ENCODE data around the gene NUAK1.

The NUAK1 gene

GRCh38 chr12:106084014-106084671, 54.6 kb downstream of the NUAK1 start:
- DNase-seq, result peak; percentile 54

- DNase-seq, result no peak
These were observed 56.3 kb downstream of the NUAK1 start for GRCh38 chr12:106082216-106083175.

- DNase-seq, result no peak
These were observed 57.1 kb downstream of the NUAK1 start for GRCh38 chr12:106081606-106082005.

DNA sequence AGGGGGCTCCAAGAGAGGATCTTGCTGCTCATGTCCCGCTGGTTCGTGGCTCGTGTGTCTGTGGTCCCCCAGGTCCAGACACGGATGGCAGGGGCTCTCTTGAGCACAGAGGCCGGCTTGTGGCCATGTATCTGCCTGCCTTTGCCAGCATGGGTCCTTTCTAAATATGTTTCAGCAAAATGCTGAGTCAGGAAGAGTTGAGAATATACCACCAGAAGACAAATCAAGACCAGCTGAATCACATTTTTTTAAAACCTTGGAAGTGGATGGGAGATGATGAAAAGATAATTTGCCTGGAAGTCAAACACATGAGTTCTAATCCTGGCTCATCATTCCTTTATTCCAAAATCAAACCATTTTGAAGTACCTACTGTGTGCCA, 58.0 kb downstream of the NUAK1 start:
- no peak for DNase-seq

GRCh38 chr12:106080041-106080790, 58.5 kb downstream of the NUAK1 start:
- DNase-seq, result no peak

- DNase-seq, result no peak
These were observed 59.5 kb downstream of the NUAK1 start for GRCh38 chr12:106079148-106079738.

DNA sequence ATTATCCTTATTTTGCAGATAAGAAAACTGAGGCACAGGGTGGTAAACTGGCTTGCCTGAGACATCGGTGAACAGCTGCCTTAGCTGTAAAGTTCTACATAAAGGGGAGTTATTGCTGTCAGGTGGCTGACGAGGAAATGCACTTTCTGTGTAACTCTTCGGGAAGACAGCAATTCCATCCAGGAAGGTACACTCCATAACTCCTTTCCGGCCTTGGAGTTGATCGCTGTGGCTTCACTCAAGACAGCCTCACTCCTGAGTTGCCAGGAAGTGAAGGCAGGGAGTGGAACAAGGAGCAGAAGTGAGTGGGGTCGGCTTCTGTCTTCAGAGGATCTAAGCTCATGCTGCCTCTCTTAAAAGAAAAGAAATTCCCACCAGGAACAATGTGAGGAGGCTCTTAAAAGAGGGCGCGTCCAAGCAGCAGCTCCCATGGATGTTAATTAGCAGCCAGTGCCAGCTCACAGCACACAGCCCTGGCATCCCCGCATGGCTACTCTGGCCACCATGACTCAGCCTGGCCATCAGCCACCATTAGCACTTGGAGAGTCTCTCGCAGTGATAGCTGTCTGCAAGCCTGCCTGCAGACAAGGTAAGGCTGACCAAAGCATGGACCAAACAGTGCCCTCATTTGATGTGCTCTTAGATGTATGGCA, 60.3 kb downstream of the NUAK1 start:
- no peak for DNase-seq

GRCh38 chr12:106074706-106075392, 63.9 kb downstream of the NUAK1 start:
- DNase-seq, result peak; percentile 66

DNA sequence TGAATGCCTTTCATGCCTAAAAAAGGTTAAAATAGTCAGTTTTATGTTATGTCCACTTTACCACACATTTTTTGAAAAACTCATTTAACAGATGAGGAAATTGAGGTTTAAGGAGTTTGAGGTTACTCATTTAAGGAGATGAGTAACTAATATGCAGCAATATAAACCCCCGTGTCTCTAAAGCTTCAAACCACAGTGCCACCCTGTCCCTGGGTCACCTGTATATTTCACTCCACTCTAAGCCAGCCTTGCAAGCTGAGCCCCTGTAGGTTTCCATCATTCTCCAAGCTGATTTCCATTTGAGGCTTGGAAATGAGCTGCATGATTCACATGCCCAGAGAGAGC, 64.4 kb downstream of the NUAK1 start:
- no peak for DNase-seq

DNA sequence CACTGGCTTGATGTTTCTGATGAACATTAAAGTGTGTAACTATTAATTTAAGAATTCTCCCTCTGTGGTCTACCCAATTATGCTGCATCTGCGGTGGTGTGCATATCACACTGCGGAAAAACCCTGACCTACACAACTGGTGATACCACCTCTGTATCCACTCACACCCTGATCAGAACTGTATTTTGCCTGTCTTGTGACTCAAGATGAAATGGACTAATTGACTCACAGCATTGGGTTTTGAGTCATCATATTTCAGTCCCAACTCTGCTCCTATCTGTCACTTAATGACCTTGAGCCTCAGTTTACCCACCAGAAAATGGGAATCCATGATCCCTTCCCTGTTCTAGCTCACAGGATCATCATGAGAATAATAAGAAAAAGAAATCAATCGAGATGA, 65.6 kb downstream of the NUAK1 start:
- no peak for DNase-seq

DNA sequence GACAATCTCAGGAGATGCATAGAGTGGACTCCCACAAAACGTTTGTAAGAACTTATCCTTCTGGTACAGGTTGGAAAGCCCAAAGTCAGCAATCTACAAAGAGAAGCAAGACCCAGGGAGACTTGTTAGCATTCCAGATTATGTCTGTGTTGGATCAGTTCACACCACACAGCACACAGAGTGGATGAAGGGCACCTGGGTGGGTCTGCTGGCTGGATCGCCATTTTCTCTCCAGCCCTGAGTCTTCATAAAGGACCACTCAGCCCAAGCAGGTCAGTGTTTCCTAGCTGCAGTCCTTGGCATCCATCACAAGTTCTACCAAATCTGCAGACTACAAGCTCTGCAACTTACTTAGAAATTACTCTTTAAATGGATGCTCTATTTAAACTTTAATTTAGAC, 66.0 kb downstream of the NUAK1 start:
- DNase-seq, result no peak

DNA sequence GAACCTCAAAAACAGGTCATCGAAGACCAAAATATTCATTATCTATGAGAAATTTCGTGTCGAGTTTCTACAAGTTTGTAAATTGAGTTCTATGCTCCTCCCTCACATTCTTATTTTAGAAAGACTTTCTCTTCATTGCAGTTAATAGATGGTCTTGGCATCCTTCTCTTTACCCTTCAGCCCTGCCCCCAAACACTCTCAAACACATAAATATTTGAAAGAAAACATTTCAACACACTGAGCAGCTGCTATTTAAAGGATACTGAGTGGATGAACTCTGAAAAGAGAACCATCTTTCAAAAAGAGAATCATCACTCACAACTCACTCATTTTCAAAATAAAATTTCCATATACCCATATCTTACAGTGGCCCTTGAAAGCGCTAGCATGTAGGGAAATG, 67.1 kb downstream of the NUAK1 start:
- DNase-seq, result no peak

DNA sequence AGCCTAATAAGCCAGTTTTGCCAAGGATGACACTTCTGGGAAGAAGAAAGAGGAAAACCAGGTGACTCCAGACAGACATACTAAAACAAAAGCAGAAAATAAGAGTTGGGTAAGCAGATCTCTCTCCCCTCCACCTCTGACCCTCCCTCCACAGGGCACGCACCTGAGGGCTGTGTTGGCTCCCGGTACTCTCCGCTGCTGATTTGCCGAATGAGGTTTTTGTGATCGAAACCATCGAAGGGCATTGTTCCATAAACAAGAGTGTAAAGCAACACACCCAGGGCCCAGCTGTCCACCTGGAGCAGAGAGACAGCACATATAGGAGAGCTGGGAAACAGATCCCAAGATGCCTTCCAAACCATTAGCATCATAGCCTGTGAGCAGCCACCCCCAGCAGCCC, 68.1 kb downstream of the NUAK1 start:
- DNase-seq, result no peak

- DNase-seq, result no peak
These were observed 68.6 kb downstream of the NUAK1 start for GRCh38 chr12:106070147-106070546.

DNA sequence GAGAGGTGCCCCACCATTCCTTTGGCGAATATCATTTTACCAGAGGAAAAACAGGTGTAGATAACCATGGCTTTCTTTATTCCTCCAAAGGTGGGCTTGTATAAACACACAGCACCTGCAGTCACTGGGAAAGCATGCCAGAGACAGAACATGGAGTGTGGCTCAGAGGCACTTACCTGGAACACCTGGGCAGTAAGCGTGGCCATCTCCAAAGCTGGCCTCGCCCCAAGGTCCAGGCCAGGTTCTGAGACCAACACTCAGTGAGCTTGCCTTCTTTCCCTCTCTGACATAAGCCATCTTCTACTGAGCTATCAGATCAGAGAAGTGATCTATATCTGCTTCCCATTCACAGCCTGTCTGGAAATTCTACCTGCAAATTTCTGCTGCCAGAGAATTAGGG, 70.5 kb downstream of the NUAK1 start:
- no peak for DNase-seq

DNA sequence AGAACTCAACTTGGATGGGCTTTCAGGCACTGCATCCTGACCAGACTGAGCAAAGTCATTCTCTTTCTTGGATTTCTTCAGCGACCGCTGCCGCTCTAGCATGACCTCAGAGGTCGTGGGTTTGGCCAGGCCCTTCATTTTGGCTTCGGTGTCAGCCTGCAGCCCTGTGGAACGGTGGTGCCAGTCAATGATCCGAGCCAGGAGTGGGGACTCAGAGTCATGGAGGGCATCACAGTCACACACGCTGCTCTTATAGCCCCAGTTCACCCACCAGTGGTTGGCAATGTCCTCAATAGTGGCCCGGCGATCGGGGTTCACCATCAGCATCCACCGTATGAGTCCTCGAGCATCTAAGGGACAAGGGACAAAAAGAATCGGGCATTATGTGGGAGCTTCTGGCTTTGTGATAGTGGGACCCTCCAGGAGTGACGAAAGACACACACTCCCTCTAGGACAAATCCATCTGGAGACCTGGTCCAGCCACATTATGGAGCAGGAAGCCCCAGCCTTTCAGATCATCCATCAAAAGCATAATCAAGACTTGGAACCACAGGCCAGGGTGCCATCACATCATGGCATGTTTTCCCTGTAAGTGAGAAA, 71.0 kb downstream of the NUAK1 start:
- DNase-seq, result no peak

DNA sequence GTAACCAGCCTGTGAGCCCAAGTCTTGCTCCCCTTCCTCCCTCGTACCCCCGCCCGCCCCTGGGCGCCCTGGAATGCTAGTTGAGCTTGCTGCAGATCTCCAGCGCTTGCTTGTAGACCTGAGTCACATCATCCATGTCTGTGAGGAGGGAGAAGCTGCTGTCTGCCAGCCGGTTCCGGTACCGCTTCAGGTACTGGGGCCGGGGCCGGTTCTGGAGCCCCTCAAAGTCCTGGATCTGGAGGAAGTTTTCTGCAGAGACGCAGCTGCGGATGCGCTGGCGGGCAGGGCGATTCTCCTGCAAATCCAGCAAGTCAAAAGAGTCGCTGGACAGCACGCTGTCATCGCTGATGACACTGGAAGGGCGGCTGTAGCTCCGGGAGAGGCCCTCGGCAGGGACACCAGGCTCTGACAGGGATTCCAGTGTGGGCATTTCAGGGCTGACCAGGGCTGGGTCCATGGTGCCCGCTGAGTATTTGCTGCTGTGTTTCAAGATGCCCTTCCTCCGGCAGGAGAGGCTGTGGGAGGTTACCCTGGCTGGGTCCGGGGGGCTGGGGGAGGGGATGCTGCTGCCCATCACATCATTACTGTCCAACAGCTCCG, 71.9 kb downstream of the NUAK1 start:
- no peak for DNase-seq

- DNase-seq, result no peak
These were observed 72.6 kb downstream of the NUAK1 start for GRCh38 chr12:106066051-106066705.

GRCh38 chr12:106065506-106065905, 73.2 kb downstream of the NUAK1 start:
- DNase-seq, result no peak

DNA sequence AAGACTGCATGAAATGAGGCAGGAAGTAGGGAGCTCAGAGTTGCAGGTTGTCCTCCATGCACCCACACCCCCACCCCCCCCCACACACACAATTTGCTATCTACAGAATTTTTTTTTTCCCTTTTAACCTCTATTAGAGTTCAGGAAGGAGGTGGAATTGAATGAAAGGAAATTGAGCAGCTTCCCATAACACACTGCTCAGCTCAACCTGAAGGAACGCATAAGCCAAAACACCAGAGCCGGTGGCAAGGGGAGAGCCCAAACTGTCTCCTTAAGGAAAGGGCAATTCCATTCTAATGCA, 74.1 kb downstream of the NUAK1 start:
- no peak for DNase-seq
